ENCODE results near the gene RPS27. TPM values are rescaled to one million over a fixed set of nuclear protein-coding genes. Genes with fewer than 3 reads are reported as not detected.
A peak's percentile ranks its signal among the peaks of the same experiment; 100 is the strongest.

RPS27 gene
- polyA plus RNA-seq, 6 donors from 2014 or later: 15,695 to 24,474 (median 20,858) TPM

GRCh38 chr1:153953859-153954365, 36.6 kb upstream of the RPS27 start:
- no peak for ATAC-seq (ENCODE audit: low read depth in 2 of 2)
- H3K27ac Mint-ChIP-seq: peak overlapping the region in 4 of 6 donors; percentile 28 to 82 (median 64)
- DNase-seq: no peak
- no peaks in the 10 kb centered on the region for H3K9me3 Mint-ChIP-seq
- H3K4me1 Mint-ChIP-seq: peaks cover 60 to 71% (median 65%) of the 10 kb centered on the region in 3 donors
- peak overlapping the region in 2 of 8 donors; percentile 24 to 76 for H3K4me3 Mint-ChIP-seq
- peaks cover 6 to 33% of the 10 kb centered on the region in 2 donors for H3K36me3 Mint-ChIP-seq
- no peaks in the 10 kb centered on the region for H3K27me3 Mint-ChIP-seq

- peak overlapping the region in 1 of 6 donors; percentile 82 for H3K27ac Mint-ChIP-seq
- H3K36me3 Mint-ChIP-seq: peaks cover 6 to 32% of the 10 kb centered on the region in 2 donors
- peaks cover 57 to 73% (median 71%) of the 10 kb centered on the region in 3 donors for H3K4me1 Mint-ChIP-seq
- H3K9me3 Mint-ChIP-seq: no peaks in the 10 kb centered on the region
- no peak for ATAC-seq (ENCODE audit: low read depth in 2 of 2)
- H3K27me3 Mint-ChIP-seq: no peaks in the 10 kb centered on the region
- H3K4me3 Mint-ChIP-seq: peak overlapping the region in 2 of 8 donors; percentile 74 to 76
- no peak for DNase-seq
These were observed 35.7 kb upstream of the RPS27 start for GRCh38 chr1:153954826-153955225.

- H3K4me3 Mint-ChIP-seq: peak overlapping the region; percentile 85 to 100 (median 99)
- peaks cover 0 to 11% of the 10 kb centered on the region in 2 donors for H3K36me3 Mint-ChIP-seq
These were observed 33.4 kb upstream of the RPS27 start for GRCh38 chr1:153956997-153957715.

GRCh38 chr1:153957744-153958110, 32.8 kb upstream of the RPS27 start:
- Mint-ChIP-seq H3K9me3 (no peaks in the 10 kb centered on the region), H3K4me1 (peaks cover 52 to 76% (median 68%) of the 10 kb centered on the region in 3 donors), H3K27ac (peak overlapping the region; percentile 93 to 99 (median 98)), H3K27me3 (no peaks in the 10 kb centered on the region), H3K4me3 (peak overlapping the region; percentile 85 to 100 (median 99)), H3K36me3 (peaks cover 0 to 7% of the 10 kb centered on the region in 2 donors)
- ATAC-seq (ENCODE audit: low read depth in 2 of 2) (peak; percentile 39 to 44), DNase-seq (peak; percentile 69)

More at GRCh38 chr1:153956997-153957715, 33.4 kb upstream of the RPS27 start:
- Mint-ChIP-seq H3K27ac (peak overlapping the region; percentile 93 to 99 (median 98)), H3K9me3 (no peaks in the 10 kb centered on the region), H3K27me3 (no peaks in the 10 kb centered on the region), H3K4me1 (peaks cover 50 to 70% (median 67%) of the 10 kb centered on the region in 3 donors)
- no peak for DNase-seq
- no peak for ATAC-seq (ENCODE audit: low read depth in 2 of 2)

GRCh38 chr1:153958111-153958960, 32.2 kb upstream of the RPS27 start, which contains the start of gene CRTC2:
CRTC2 (minus strand) TSS chr1:153958612; CDS start chr1:153958497, 115 bp downstream.
- Mint-ChIP-seq H3K27ac (peak within 1 kb of the TSS; percentile 93 to 99 (median 98)), H3K36me3 (peaks cover 0 to 7% of the 10 kb centered on the region in 2 donors), H3K9me3 (no peaks in the 10 kb centered on the region), H3K27me3 (no peaks in the 10 kb centered on the region), H3K4me3 (peak within 1 kb of the TSS; percentile 85 to 100 (median 99)), H3K4me1 (peaks cover 53 to 77% (median 69%) of the 10 kb centered on the region in 3 donors)
- ATAC-seq (ENCODE audit: low read depth in 2 of 2) (peak; percentile 86 to 87), DNase-seq (peak; percentile 98)

GRCh38 chr1:153958961-153959260, 31.7 kb upstream of the RPS27 start:
- Mint-ChIP-seq H3K4me3 (peak overlapping the region; percentile 85 to 100 (median 99)), H3K4me1 (peaks cover 56 to 78% (median 70%) of the 10 kb centered on the region in 3 donors), H3K9me3 (no peaks in the 10 kb centered on the region), H3K27ac (peak overlapping the region in 5 of 6 donors; percentile 93 to 99 (median 97)), H3K36me3 (peaks cover 0 to 6% of the 10 kb centered on the region in 2 donors), H3K27me3 (no peaks in the 10 kb centered on the region)
- ATAC-seq (ENCODE audit: low read depth in 2 of 2) (no peak), DNase-seq (no peak)

- Mint-ChIP-seq H3K9me3 (no peaks in the 10 kb centered on the region), H3K4me1 (peaks cover 51 to 78% (median 70%) of the 10 kb centered on the region in 3 donors), H3K4me3 (peak overlapping the region in 6 of 8 donors; percentile 5 to 98 (median 40)), H3K27ac (peak overlapping the region in 3 of 6 donors; percentile 57 to 99 (median 94)), H3K27me3 (no peaks in the 10 kb centered on the region), H3K36me3 (peaks cover 0 to under 1% of the 10 kb centered on the region in 2 donors)
- DNase-seq: no peak
- no peak for ATAC-seq (ENCODE audit: low read depth in 2 of 2)
These were observed 31.1 kb upstream of the RPS27 start for GRCh38 chr1:153959454-153959853.

GRCh38 chr1:153960206-153960605, 30.4 kb upstream of the RPS27 start:
- H3K4me3 Mint-ChIP-seq: peak overlapping the region in 1 of 8 donors; percentile 92
- H3K27ac Mint-ChIP-seq: peak overlapping the region in 2 of 6 donors; percentile 60 to 78
- H3K9me3 Mint-ChIP-seq: no peaks in the 10 kb centered on the region
- ATAC-seq (ENCODE audit: low read depth in 2 of 2) (no peak), DNase-seq (no peak)
- no peaks in the 10 kb centered on the region for H3K27me3 Mint-ChIP-seq
- peaks cover 48 to 76% (median 66%) of the 10 kb centered on the region in 3 donors for H3K4me1 Mint-ChIP-seq
- H3K36me3 Mint-ChIP-seq: no peaks in the 10 kb centered on the region

- no peaks in the 10 kb centered on the region for H3K27me3 Mint-ChIP-seq
- no peaks in the 10 kb centered on the region for H3K36me3 Mint-ChIP-seq
These were observed 29.1 kb upstream of the RPS27 start for GRCh38 chr1:153961421-153961820.

GRCh38 chr1:153962088-153963029, 28.2 kb upstream of the RPS27 start:
- H3K27ac Mint-ChIP-seq: peak overlapping the region; percentile 90 to 98 (median 95)

More at GRCh38 chr1:153961421-153961820, 29.1 kb upstream of the RPS27 start:
- no peaks in the 10 kb centered on the region for H3K9me3 Mint-ChIP-seq
- H3K4me3 Mint-ChIP-seq: peak overlapping the region in 7 of 8 donors; percentile 52 to 97 (median 92)
- no peak for DNase-seq
- H3K27ac Mint-ChIP-seq: peak overlapping the region in 5 of 6 donors; percentile 33 to 93 (median 63)
- ATAC-seq (ENCODE audit: low read depth in 2 of 2): no peak
- peaks cover 50 to 78% (median 69%) of the 10 kb centered on the region in 3 donors for H3K4me1 Mint-ChIP-seq

GRCh38 chr1:153963030-153963849, 27.3 kb upstream of the RPS27 start, which contains the start of gene SLC39A1:
SLC39A1 (minus strand) TSS chr1:153963537; CDS start chr1:153962715, 822 bp downstream.
- peak within 1 kb of the TSS; percentile 78 to 97 (median 94) for H3K4me3 Mint-ChIP-seq
- H3K27ac Mint-ChIP-seq: peak within 1 kb of the TSS; percentile 93 to 99 (median 96)
- DNase-seq (peak; percentile 88), ATAC-seq (ENCODE audit: low read depth in 2 of 2) (peak; percentile 34 to 43)
- H3K27me3 Mint-ChIP-seq: no peaks in the 10 kb centered on the region
- no peaks in the 10 kb centered on the region for H3K9me3 Mint-ChIP-seq
- no peaks in the 10 kb centered on the region for H3K36me3 Mint-ChIP-seq
- peaks cover 49 to 81% (median 71%) of the 10 kb centered on the region in 3 donors for H3K4me1 Mint-ChIP-seq

More at GRCh38 chr1:153962088-153963029, 28.2 kb upstream of the RPS27 start:
- ATAC-seq (ENCODE audit: low read depth in 2 of 2) (no peak), DNase-seq (no peak)
- H3K4me1 Mint-ChIP-seq: peaks cover 45 to 76% (median 66%) of the 10 kb centered on the region in 3 donors
- no peaks in the 10 kb centered on the region for H3K27me3 Mint-ChIP-seq
- H3K36me3 Mint-ChIP-seq: no peaks in the 10 kb centered on the region
- H3K4me3 Mint-ChIP-seq: peak overlapping the region; percentile 78 to 97 (median 94)
- no peaks in the 10 kb centered on the region for H3K9me3 Mint-ChIP-seq
